HG03139 (cell line): ENCODE results near the gene KLHL9.

Experiments
- ATAC-seq: cut with Tn5 transposase; IDR thresholded peaks from one replicate; pipeline ENCODE4 v1.9.1; 2021; ENCODE audit not compliant: unreplicated experiment

KLHL9 gene

GRCh38 chr9:21320465-21320864 lies 14.7 kb downstream of the KLHL9 start:
- no peak for ATAC-seq

GRCh38 chr9:21317956-21318923 lies 17.0 kb downstream of the KLHL9 start:
- peak; percentile 63 for ATAC-seq

- ATAC-seq: no peak
Measured at GRCh38 chr9:21316860-21317259, 18.3 kb downstream of the KLHL9 start.

- no peak for ATAC-seq
Measured at GRCh38 chr9:21316032-21316842, 19.0 kb downstream of the KLHL9 start.

- no peak for ATAC-seq
Measured at GRCh38 chr9:21314152-21314551, 21.1 kb downstream of the KLHL9 start.

- ATAC-seq: no peak
Measured at GRCh38 chr9:21311889-21312288, 23.3 kb downstream of the KLHL9 start.

GRCh38 chr9:21305213-21305612 lies 30.0 kb downstream of the KLHL9 start, which contains the start of gene IFNA5:
IFNA5 (minus strand) TSS chr9:21305313; CDS start chr9:21305256, 57 bp downstream.
- ATAC-seq: no peak

GRCh38 chr9:21295992-21296391 lies 39.2 kb downstream of the KLHL9 start:
- no peak for ATAC-seq

- ATAC-seq: peak; percentile 79
Measured at GRCh38 chr9:21294904-21295538, 40.2 kb downstream of the KLHL9 start.

GRCh38 chr9:21294364-21294774 lies 40.8 kb downstream of the KLHL9 start:
- ATAC-seq: no peak

- no peak for ATAC-seq
Measured at GRCh38 chr9:21289848-21290247, 45.4 kb downstream of the KLHL9 start.

- ATAC-seq: no peak
Measured at GRCh38 chr9:21287280-21287679, 47.9 kb downstream of the KLHL9 start.

- ATAC-seq: no peak
Measured at GRCh38 chr9:21286659-21287058, 48.5 kb downstream of the KLHL9 start.

GRCh38 chr9:21286099-21286498 lies 49.1 kb downstream of the KLHL9 start:
- no peak for ATAC-seq

- no peak for ATAC-seq
Measured at GRCh38 chr9:21281275-21281674, 53.9 kb downstream of the KLHL9 start.
